ENCODE results near the gene SMU1.

Gene SMU1

DNA sequence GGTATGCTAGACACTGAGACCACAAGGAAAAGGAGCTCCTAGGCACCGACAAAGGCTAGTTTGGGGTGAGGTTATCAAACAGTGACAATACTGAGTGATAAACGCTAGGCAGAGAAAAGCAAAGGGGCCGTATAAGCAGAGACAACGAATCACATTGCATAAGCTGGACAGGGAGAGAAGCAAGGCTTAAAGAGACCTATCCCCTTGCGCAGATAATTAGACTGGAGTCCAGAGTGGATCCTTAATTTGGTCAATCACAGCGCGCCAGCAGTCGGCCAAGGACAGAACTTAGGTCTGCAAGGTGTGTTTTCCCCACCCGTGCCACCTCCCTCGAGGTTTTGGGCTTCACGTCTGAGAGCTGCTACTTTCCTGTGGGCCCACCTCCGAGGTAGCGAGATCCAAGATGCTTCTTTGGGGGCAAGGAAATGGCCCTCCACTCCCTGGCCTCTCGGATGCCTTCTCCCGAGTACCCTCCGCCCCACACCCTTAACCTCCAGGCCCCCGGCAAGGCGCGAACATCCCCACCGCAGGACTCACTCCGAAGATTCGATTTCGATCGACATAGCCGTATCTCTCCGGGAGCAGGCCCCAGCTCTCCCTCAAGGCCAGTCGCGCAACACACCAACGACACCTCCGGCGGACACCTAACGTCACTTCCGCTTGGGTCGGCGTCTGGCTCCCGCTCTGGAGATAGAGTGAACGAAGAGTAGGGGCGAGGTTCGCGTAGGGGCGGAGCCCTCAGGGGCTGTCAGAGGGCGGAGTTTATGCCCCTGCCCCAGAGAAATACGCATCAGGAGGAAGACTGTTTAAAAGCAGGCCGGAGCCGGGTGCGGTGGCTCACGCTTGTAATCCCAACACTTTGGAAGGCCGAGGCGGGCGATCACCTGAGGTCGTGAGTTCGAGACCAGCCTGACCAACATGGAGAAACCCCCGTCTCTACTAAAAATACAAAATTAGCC is at the start of gene SMU1:
Gene SMU1, minus strand, starts transcription at position 629 of the 959 bp plus-strand sequence. Its CDS starts 66 bp downstream, at position 563.
- H3K27me3 ChIP-seq (ENCODE audit: control insufficient read depth, insufficient read depth, low read length): no peaks in the 10 kb centered on the region
- H3K4me1 ChIP-seq (ENCODE audit: control insufficient read depth, insufficient read depth, low read length): peaks cover 10% of the 10 kb centered on the region
- peak within 1 kb of the TSS; percentile 85 for H3K9ac ChIP-seq (ENCODE audit: low read length)
- peak within 1 kb of the TSS; percentile 76 for H3K4me3 ChIP-seq (ENCODE audit: low read length)
- H3K36me3 ChIP-seq (ENCODE audit: control insufficient read depth, insufficient read depth, low read length): no peaks in the 10 kb centered on the region
- H3K9me3 ChIP-seq (ENCODE audit: control insufficient read depth, low read length): no peaks in the 10 kb centered on the region

DNA sequence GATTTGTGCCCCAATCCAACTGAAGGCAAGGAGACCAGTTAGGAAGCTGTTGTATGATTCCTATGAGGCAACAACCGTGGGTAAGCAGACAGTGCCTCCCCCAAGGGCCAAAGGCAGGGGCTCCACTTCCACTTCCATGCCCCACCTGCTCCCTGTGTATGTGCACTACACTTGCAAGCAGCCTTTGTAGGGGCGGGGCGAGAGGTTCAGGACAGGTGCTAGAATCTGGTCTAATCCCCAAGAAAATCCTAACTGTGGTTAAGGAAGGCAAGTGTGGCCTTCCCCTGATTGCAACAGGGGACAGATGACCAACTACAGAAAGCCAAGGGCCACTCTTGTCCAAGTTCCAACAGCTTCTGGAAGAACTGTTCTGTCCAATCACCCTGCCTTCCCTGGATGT is 49.0 kb upstream of the SMU1 start:
- no peaks in the 10 kb centered on the region for H3K36me3 ChIP-seq (ENCODE audit: control insufficient read depth, insufficient read depth, low read length)
- H3K9ac ChIP-seq (ENCODE audit: low read length): no peak overlapping the region
- no peak overlapping the region for H3K4me3 ChIP-seq (ENCODE audit: low read length)
- H3K27me3 ChIP-seq (ENCODE audit: control insufficient read depth, insufficient read depth, low read length): no peaks in the 10 kb centered on the region
- H3K4me1 ChIP-seq (ENCODE audit: control insufficient read depth, insufficient read depth, low read length): peaks cover 32% of the 10 kb centered on the region
- H3K9me3 ChIP-seq (ENCODE audit: control insufficient read depth, low read length): no peaks in the 10 kb centered on the region

DNA sequence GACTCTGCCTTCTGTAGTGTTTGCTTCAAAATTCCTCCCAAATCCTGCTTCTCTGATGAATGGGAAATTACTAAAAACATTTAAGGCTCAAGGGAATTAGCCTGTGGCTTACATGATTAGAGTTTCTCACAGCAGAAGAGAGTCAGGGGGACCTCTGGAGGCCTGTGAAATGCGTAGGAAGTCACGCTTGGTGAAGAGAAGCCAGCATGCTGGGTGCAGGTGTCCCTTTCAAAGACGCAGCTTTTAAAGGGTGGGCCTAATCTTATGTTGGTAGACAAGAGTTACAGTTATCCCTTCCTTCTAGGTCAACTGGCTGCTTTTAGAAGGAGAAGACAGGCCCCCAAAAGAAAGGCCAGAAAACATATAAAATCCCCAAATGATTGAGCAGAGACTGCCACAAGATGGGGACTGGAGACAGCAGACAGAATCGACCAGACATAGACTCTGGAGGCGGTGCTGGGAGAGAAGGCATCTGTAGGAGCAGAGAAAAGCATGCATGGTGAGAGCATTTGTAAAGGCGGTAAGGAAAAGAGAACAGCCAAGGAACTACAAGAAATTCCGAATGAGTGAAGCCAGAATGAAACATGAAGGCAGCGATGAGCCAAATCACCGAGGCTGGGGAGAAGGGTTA is 48.4 kb upstream of the SMU1 start:
- Histone ChIP-seq H3K4me1 (ENCODE audit: control insufficient read depth, insufficient read depth, low read length) (peaks cover 26% of the 10 kb centered on the region), H3K4me3 (ENCODE audit: low read length) (no peak overlapping the region), H3K9ac (ENCODE audit: low read length) (no peak overlapping the region), H3K27me3 (ENCODE audit: control insufficient read depth, insufficient read depth, low read length) (no peaks in the 10 kb centered on the region), H3K9me3 (ENCODE audit: control insufficient read depth, low read length) (no peaks in the 10 kb centered on the region), H3K36me3 (ENCODE audit: control insufficient read depth, insufficient read depth, low read length) (no peaks in the 10 kb centered on the region)

DNA sequence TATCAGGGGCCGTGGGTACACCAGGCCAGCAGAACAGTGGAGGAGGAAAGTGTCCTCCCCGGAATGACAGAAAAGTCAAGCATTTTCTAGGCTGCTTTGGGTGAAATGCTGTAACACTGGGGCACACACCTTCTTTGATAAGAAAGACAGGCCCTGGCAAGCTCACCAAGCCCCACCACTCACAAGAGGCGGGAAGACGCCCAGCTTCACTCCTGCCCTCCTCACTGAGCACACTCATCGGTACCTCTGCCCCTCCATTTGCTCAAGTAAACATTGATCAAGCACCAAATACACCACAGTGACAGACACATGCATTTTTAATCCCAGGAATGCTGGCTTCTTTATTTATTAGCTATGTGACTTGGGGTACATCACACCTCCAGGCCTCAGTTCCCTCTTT is 47.6 kb upstream of the SMU1 start:
- no peaks in the 10 kb centered on the region for H3K27me3 ChIP-seq (ENCODE audit: control insufficient read depth, insufficient read depth, low read length)
- peaks cover 18% of the 10 kb centered on the region for H3K4me1 ChIP-seq (ENCODE audit: control insufficient read depth, insufficient read depth, low read length)
- H3K4me3 ChIP-seq (ENCODE audit: low read length): no peak overlapping the region
- H3K9ac ChIP-seq (ENCODE audit: low read length): no peak overlapping the region
- no peaks in the 10 kb centered on the region for H3K9me3 ChIP-seq (ENCODE audit: control insufficient read depth, low read length)
- H3K36me3 ChIP-seq (ENCODE audit: control insufficient read depth, insufficient read depth, low read length): no peaks in the 10 kb centered on the region

DNA sequence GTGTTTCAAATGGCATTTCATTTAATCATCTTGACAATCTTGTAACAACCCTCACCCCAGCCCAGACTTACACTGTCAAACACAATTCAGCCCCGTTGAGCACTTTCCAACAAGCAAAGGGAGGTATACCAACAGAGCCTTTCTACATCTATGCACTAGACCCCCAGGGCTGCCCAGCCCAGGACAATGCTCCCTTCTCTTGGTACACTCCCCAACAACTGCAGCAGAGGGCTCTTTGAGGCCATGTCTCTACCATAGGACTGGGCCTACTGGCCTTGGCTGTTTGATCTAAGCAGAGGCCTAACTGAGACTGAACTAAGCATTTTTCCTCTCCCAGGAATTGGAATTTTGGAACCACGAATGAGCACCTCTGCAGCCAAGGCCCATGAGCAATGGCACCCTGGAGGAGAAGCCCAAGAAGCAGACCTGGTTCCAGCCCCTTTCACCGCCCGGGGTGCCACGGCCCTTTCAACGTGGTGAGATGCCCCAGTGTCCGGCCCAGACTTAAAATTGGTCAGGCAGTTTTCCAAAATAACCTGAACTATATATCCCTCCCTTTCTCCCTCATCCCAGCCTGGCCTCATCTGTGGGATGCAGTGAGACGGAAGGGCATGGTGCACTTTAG is 47.0 kb upstream of the SMU1 start:
- no peaks in the 10 kb centered on the region for H3K36me3 ChIP-seq (ENCODE audit: control insufficient read depth, insufficient read depth, low read length)
- H3K9me3 ChIP-seq (ENCODE audit: control insufficient read depth, low read length): no peaks in the 10 kb centered on the region
- no peaks in the 10 kb centered on the region for H3K27me3 ChIP-seq (ENCODE audit: control insufficient read depth, insufficient read depth, low read length)
- H3K4me3 ChIP-seq (ENCODE audit: low read length): no peak overlapping the region
- peaks cover 16% of the 10 kb centered on the region for H3K4me1 ChIP-seq (ENCODE audit: control insufficient read depth, insufficient read depth, low read length)
- H3K9ac ChIP-seq (ENCODE audit: low read length): no peak overlapping the region

DNA sequence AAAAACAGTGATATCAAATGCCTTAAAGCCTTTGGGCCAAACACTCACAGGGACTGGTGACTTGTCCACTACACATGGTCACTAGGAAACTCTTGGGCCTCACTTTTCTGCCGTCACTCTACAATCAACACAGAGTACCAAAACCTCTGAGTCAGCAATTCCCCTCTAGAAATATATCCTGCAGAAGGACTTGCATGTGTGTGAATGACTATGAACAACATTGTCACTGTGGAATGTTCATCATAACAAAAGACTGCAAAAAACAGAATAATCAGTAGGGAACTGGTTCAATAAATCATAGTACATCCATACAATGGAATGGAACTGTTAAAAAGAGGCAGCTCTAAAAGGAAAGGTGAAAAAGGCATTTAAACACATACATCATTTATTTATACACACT is 44.1 kb upstream of the SMU1 start:
- no peak overlapping the region for H3K4me3 ChIP-seq (ENCODE audit: low read length)
- no peaks in the 10 kb centered on the region for H3K27me3 ChIP-seq (ENCODE audit: control insufficient read depth, insufficient read depth, low read length)
- peaks cover 7% of the 10 kb centered on the region for H3K36me3 ChIP-seq (ENCODE audit: control insufficient read depth, insufficient read depth, low read length)
- no peak overlapping the region for H3K9ac ChIP-seq (ENCODE audit: low read length)
- H3K9me3 ChIP-seq (ENCODE audit: control insufficient read depth, low read length): no peaks in the 10 kb centered on the region
- peaks cover 5% of the 10 kb centered on the region for H3K4me1 ChIP-seq (ENCODE audit: control insufficient read depth, insufficient read depth, low read length)

DNA sequence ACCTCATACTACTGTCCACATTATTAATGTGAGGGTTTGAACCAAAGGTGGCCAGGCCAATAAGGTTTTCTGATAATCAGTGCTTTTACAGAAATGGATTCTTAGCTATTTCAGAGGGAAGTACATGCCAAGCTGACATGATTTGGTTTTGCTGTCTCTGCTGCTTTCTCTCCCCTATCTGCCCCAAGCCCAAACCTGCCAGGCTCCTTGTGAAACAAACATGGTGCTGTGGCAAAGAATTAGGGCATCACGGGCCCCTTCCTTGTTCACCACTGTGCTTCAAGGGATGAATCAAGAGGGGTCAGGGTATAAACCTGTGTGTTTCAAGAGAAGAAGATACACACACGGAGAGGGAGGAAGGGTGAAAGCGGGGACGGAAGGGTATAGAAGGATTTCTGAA is 41.3 kb upstream of the SMU1 start:
- Histone ChIP-seq H3K9me3 (ENCODE audit: control insufficient read depth, low read length) (no peaks in the 10 kb centered on the region), H3K9ac (ENCODE audit: low read length) (no peak overlapping the region), H3K4me1 (ENCODE audit: control insufficient read depth, insufficient read depth, low read length) (no peaks in the 10 kb centered on the region), H3K36me3 (ENCODE audit: control insufficient read depth, insufficient read depth, low read length) (peaks cover 13% of the 10 kb centered on the region), H3K4me3 (ENCODE audit: low read length) (no peak overlapping the region), H3K27me3 (ENCODE audit: control insufficient read depth, insufficient read depth, low read length) (no peaks in the 10 kb centered on the region)

DNA sequence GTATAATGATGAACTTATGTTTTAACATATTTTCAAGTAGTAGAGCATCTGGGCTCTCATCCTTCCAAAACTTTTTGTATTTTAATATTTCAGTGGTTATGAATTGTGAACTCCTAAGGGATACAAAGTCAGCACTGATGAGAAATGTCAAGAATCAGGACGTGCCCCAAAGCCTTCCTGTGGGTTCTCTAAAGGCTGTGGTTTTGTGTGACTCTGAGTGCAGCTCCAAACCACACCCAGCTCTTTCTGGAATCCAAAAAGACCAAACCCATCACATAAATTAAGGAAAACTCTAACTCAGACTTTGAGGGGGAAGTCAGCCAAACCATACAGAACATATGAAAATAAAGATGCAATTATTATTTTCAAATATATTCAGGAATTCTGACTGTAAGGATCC is 40.8 kb upstream of the SMU1 start:
- Histone ChIP-seq H3K9me3 (ENCODE audit: control insufficient read depth, low read length) (no peaks in the 10 kb centered on the region), H3K4me1 (ENCODE audit: control insufficient read depth, insufficient read depth, low read length) (no peaks in the 10 kb centered on the region), H3K36me3 (ENCODE audit: control insufficient read depth, insufficient read depth, low read length) (peaks cover 18% of the 10 kb centered on the region), H3K27me3 (ENCODE audit: control insufficient read depth, insufficient read depth, low read length) (no peaks in the 10 kb centered on the region), H3K4me3 (ENCODE audit: low read length) (no peak overlapping the region), H3K9ac (ENCODE audit: low read length) (no peak overlapping the region)

DNA sequence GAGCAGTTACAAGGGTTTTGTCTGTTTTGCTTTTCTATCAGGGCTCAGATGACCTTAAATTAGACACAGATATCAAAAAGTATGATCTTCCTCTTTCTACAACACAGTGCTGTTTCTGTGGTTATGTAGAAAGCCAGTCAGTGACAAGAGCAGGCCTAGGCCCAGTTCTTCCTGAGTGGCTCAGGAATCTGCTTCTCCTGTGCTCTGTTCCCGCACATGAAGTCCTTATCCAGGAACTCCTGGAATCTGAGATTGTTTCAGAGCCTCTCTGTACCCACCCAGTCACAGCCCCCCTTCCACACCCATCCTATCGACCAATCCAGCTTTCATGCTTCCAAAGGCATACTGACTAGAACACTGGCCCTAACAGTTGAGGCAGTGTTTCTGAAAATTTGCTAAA is 40.4 kb upstream of the SMU1 start:
- no peaks in the 10 kb centered on the region for H3K27me3 ChIP-seq (ENCODE audit: control insufficient read depth, insufficient read depth, low read length)
- H3K4me1 ChIP-seq (ENCODE audit: control insufficient read depth, insufficient read depth, low read length): no peaks in the 10 kb centered on the region
- no peak overlapping the region for H3K4me3 ChIP-seq (ENCODE audit: low read length)
- no peaks in the 10 kb centered on the region for H3K9me3 ChIP-seq (ENCODE audit: control insufficient read depth, low read length)
- H3K9ac ChIP-seq (ENCODE audit: low read length): no peak overlapping the region
- H3K36me3 ChIP-seq (ENCODE audit: control insufficient read depth, insufficient read depth, low read length): peaks cover 19% of the 10 kb centered on the region

DNA sequence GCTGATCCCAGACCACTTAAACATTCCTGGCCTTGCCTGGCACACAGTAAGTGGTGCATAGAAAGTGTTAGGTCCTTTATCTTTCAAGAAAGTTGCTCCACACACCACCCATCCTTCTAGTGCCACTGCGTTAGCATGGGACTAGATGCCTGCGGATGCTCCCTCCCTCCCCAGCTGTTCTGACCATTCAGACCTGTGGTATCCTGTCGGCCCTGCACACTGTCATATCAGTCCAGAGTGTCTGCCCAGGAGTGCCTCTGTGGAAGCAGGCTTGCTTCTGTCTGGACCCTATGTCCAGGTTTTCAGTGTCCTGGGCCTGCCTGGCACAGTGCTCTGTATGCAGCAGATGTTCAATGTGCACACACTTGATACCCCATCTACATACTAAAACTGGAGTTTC is 38.3 kb upstream of the SMU1 start:
- Histone ChIP-seq H3K9ac (ENCODE audit: low read length) (no peak overlapping the region), H3K36me3 (ENCODE audit: control insufficient read depth, insufficient read depth, low read length) (peaks cover 24% of the 10 kb centered on the region), H3K27me3 (ENCODE audit: control insufficient read depth, insufficient read depth, low read length) (no peaks in the 10 kb centered on the region)

DNA sequence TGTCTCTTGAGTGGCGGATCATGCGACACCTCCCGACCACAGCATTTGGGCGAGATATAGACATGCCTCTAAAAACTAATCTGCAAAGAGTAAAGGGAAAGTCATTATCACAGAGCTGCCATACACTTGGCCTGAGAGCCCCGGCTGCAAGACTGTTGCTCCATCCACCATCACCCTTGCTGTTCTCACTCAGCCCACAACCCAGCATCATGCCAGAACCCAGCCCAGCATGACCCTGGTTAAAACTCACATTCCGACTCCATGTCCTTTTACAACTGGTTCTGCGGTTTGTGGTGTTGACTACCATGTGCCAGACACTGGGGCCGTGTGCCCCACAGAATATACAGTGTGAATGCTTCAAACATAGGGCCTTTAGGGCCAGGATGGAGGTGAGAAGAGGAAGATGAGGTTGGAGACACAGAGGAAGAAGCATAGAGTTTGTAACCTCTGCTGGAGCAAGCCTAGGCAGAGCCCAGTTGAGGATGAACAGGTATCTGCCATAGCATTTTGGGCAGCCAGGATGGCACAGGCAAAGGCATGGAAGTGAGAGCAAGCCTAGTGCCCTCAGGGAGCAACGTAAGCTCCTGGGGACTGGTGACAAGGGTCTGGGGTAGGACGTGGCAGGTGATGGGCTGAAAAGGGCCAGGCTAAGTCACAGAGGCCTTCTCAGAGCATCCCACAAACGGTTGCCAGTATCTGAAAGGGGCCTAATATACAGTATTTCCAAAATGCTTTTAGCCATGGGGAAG is 37.5 kb upstream of the SMU1 start:
- Histone ChIP-seq H3K4me3 (ENCODE audit: low read length) (no peak overlapping the region), H3K9ac (ENCODE audit: low read length) (no peak overlapping the region), H3K9me3 (ENCODE audit: control insufficient read depth, low read length) (no peaks in the 10 kb centered on the region), H3K4me1 (ENCODE audit: control insufficient read depth, insufficient read depth, low read length) (no peaks in the 10 kb centered on the region), H3K27me3 (ENCODE audit: control insufficient read depth, insufficient read depth, low read length) (no peaks in the 10 kb centered on the region), H3K36me3 (ENCODE audit: control insufficient read depth, insufficient read depth, low read length) (peaks cover 24% of the 10 kb centered on the region)

More for the DNA sequence above, 38.3 kb upstream of the SMU1 start:
- Histone ChIP-seq H3K9me3 (ENCODE audit: control insufficient read depth, low read length) (no peaks in the 10 kb centered on the region), H3K4me1 (ENCODE audit: control insufficient read depth, insufficient read depth, low read length) (no peaks in the 10 kb centered on the region), H3K4me3 (ENCODE audit: low read length) (no peak overlapping the region)
